ENCODE data around the gene LCE1A. TPM values are rescaled to one million over a fixed set of nuclear protein-coding genes. Genes with fewer than 3 reads are reported as not detected.

Gene LCE1A
- total and polyA plus RNA-seq, 2 of the 8 experiments (the other 6 are each of a cell fraction or from before 2014, with no cell fraction given) = not detected

- TF ChIP-seq SAP30 (IDR thresholded peaks at IDR 0.05; ENCODE audit: insufficient read depth, insufficient replicate concordance, low read length) (no peak), RAD21 (IDR thresholded peaks at IDR 0.05 in 1 of 2, conservative IDR thresholded peaks at IDR 0.05 in 1 of 2; ENCODE audit: low read depth in 2 of 2, low read length in 2 of 2) (no peak), HDAC2 (IDR thresholded peaks at IDR 0.05; ENCODE audit: borderline replicate concordance in 1 of 2, low read depth in 2 of 2, low read length in 2 of 2) (no peak), KDM1A (IDR thresholded peaks at IDR 0.05; ENCODE audit: borderline replicate concordance, low read length) (no peak), EZH2 (IDR thresholded peaks at IDR 0.05; ENCODE audit: low read depth, low read length, severe bottlenecking) (no peak), POU5F1 (IDR thresholded peaks at IDR 0.05; ENCODE audit: low read depth, low read length) (no peak)
Measured at GRCh38 chr1:152801333-152801732, 25.9 kb upstream of the LCE1A start (continued).
